Trophoblast cell (in vitro differentiated cells and primary cell): ENCODE data around the gene PLIN4.

Experiments
- DNase-seq, 2 donors: peaks; one replicate each; pipeline ENCODE4 v3.0.0-alpha.2; 2016
- H2AFZ ChIP-seq: 2 replicates; pipeline ENCODE4 v1.6.1; 2013; ENCODE audit warnings: low read length, moderate library complexity, mild to moderate bottlenecking; ENCODE audit not compliant: insufficient read depth, poor library complexity
- H2AK5ac ChIP-seq: 2 replicates; pipeline ENCODE4 v1.6.1; 2013; ENCODE audit warnings: mild to moderate bottlenecking, low read length
- H2BK120ac ChIP-seq: 2 replicates; pipeline ENCODE4 v1.6.1; 2013; ENCODE audit warnings: low read length, mild to moderate bottlenecking, moderate library complexity; ENCODE audit not compliant: insufficient read depth, poor library complexity
- H2BK12ac ChIP-seq: 2 replicates; pipeline ENCODE4 v1.6.1; 2013; ENCODE audit warnings: mild to moderate bottlenecking, low read length, moderate library complexity
- H2BK5ac ChIP-seq: 2 replicates; pipeline ENCODE4 v1.6.1; 2013; ENCODE audit warnings: low read length, low read depth, moderate library complexity, mild to moderate bottlenecking; ENCODE audit not compliant: poor library complexity
- H3K14ac ChIP-seq: 2 replicates; pipeline ENCODE4 v1.6.1; 2013; ENCODE audit warnings: mild to moderate bottlenecking, low read length
- H3K18ac ChIP-seq: 2 replicates; pipeline ENCODE4 v1.6.1; 2013; ENCODE audit warnings: mild to moderate bottlenecking, low read length
- H3K23ac ChIP-seq: 2 replicates; pipeline ENCODE4 v1.6.1; 2013; ENCODE audit warnings: low read length
- H3K27ac ChIP-seq: 2 replicates; pipeline ENCODE4 v1.5.1; 2013; ENCODE audit warnings: low read depth, mild to moderate bottlenecking, inconsistent platforms, low read length, moderate library complexity
- H3K27me3 ChIP-seq: 2 replicates; pipeline ENCODE4 v1.6.1; 2013; ENCODE audit warnings: inconsistent platforms, mild to moderate bottlenecking, low read length, moderate library complexity; ENCODE audit not compliant: insufficient read depth
- H3K36me3 ChIP-seq, 2 experiments: 1 replicate in 1 of 2; 2 replicates in 1 of 2; pipeline ENCODE4 v1.6.1; 2013; ENCODE audit warnings: low read length in 2 of 2, mild to moderate bottlenecking in 2 of 2, moderate library complexity in 1 of 2; ENCODE audit not compliant: insufficient read depth in 2 of 2, control insufficient read depth in 1 of 2
- H3K4ac ChIP-seq: 2 replicates; pipeline ENCODE4 v1.6.1; 2013; ENCODE audit warnings: low read depth, mild to moderate bottlenecking, low read length, moderate library complexity
- H3K4me1 ChIP-seq, 2 experiments: 1 replicate in 1 of 2; 2 replicates in 1 of 2; pipeline ENCODE4 v1.6.1; 2013; ENCODE audit warnings: low read length in 2 of 2, mild to moderate bottlenecking in 2 of 2, moderate library complexity in 1 of 2; ENCODE audit not compliant: insufficient read depth in 2 of 2, control insufficient read depth in 1 of 2
- H3K4me2 ChIP-seq: 2 replicates; pipeline ENCODE4 v1.6.1; 2013; ENCODE audit warnings: inconsistent platforms, mild to moderate bottlenecking, low read length, moderate library complexity
- H3K4me3 ChIP-seq: 2 replicates; pipeline ENCODE4 v1.5.1; 2013; ENCODE audit warnings: mild to moderate bottlenecking, low read depth, low read length, inconsistent platforms
- H3K79me1 ChIP-seq: one replicate; pipeline ENCODE4 v1.6.1; 2013; ENCODE audit warnings: low read length
- H3K79me2 ChIP-seq: 2 replicates; pipeline ENCODE4 v1.6.1; 2013; ENCODE audit warnings: low read length, mild to moderate bottlenecking; ENCODE audit not compliant: control insufficient read depth, insufficient read depth, poor library complexity
- H3K9ac ChIP-seq: 2 replicates; pipeline ENCODE4 v1.6.1; 2013; ENCODE audit warnings: mild to moderate bottlenecking, low read length
- H3K9me3 ChIP-seq: 2 replicates; pipeline ENCODE4 v1.6.1; 2013; ENCODE audit warnings: low read depth, mild to moderate bottlenecking, control low read depth, inconsistent platforms, low read length; ENCODE audit not compliant: insufficient read depth
- H4K12ac ChIP-seq: 2 replicates; pipeline ENCODE4 v1.6.1; 2013; ENCODE audit warnings: low read depth, mild to moderate bottlenecking, low read length, moderate library complexity
- H4K8ac ChIP-seq: 2 replicates; pipeline ENCODE4 v1.6.1; 2013; ENCODE audit warnings: low read depth, mild to moderate bottlenecking, low read length, moderate library complexity
- H4K91ac ChIP-seq: one replicate; pipeline ENCODE4 v1.6.1; 2013; ENCODE audit warnings: low read depth, mild to moderate bottlenecking, low read length, moderate library complexity
- WGBS: extraction: QIAGEN DNeasy Blood & Tissue Kit; methylation state at CpG from one replicate; pipeline ENCODE4 v1.1.7; 2013; ENCODE audit warnings: missing lambda C conversion rate; ENCODE audit not compliant: insufficient read length, insufficient coverage; ENCODE audit errors: extremely low coverage; 5-methylcytosine and 5-hydroxymethylcytosine counted together

PLIN4 gene

DNA sequence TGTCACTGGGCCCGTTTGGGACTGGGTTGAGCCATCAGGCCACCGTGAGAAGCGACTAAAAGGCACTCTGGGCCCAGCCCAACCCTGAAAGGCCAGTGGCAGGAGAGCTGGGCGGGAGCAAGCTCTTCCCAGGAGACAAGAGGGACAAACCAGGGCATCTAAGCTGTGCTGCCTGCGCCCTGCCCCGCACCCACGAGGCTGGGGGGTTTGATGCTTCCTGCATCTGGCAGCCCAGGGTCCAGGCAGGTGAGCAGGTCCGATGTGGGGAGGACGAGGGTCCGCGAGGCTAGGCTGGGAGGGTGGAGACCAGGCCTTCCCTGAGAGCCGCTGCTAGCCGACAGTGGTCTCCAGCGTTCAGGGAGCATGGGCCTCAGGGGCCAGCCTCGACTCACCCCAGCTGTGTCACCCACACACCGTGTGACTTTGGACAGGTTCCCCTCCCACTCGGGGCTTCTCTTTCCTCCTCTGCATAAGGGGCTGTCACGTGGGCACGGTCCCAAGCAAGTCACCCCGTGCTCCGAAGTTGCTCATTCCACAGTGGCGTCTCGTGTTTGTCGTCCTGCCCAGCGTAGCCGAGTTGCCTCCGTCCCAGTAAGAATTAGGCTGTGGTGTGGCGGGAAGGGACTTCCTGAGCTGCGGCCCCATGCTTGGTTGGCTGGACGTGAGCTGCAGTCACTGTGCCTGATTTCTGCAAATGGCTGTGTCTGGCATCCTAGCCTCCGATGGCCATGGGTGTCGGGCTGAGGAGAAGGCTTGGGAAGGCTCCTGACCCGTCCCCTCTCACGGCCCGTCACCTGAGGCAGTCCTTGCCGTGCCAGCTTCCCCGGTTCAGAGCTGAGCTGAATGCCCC lies 15.8 kb downstream of the PLIN4 start:
- no peak for DNase-seq
- no peak overlapping the region for H3K23ac ChIP-seq
- no CpG with 5 or more reads among the region's 37 CpGs for WGBS
- no peak overlapping the region for H3K18ac ChIP-seq
- no peaks in the 10 kb centered on the region for H3K9me3 ChIP-seq
- H3K27me3 ChIP-seq, result no peaks in the 10 kb centered on the region
- no peak overlapping the region for H2BK120ac ChIP-seq
- H2AK5ac ChIP-seq, result no peak overlapping the region
- H2BK5ac ChIP-seq, result no peak overlapping the region
- no peaks in the 10 kb centered on the region for H3K4me1 ChIP-seq
- no peak overlapping the region for H4K12ac ChIP-seq
- H2BK12ac ChIP-seq, result no peak overlapping the region
- peaks cover 76 to 78% of the 10 kb centered on the region in 2 experiments for H3K36me3 ChIP-seq
- H3K4me3 ChIP-seq, result no peak overlapping the region
- no peak overlapping the region for H4K91ac ChIP-seq
- no peak overlapping the region for H3K4me2 ChIP-seq
- no peaks in the 10 kb centered on the region for H3K79me1 ChIP-seq
- no peak overlapping the region for H3K9ac ChIP-seq
- H3K4ac ChIP-seq, result no peak overlapping the region
- H3K14ac ChIP-seq, result no peak overlapping the region
- no peak overlapping the region for H4K8ac ChIP-seq
- no peaks in the 10 kb centered on the region for H3K79me2 ChIP-seq
- H3K27ac ChIP-seq, result no peak overlapping the region
- no peak overlapping the region for H2AFZ ChIP-seq

DNA sequence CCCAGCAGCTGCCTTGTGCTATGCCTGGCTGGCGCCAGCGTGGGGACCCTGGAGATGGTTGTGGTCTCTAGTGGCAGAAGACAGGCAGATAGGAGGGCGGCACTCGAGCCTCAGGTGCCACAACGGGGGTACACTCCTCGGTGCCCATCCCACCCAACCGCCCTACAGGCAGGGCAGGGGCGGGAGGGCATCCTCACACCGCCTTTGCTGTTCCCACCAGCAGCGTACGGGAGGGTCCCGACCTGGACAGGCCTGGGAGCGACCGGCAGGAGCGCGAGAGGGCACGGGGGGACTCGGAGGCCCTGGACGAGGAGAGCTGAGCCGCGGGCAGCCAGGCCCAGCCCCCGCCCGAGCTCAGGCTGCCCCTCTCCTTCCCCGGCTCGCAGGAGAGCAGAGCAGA lies 16.6 kb downstream of the PLIN4 start:
- Histone ChIP-seq H3K4me2 (no peak overlapping the region), H2BK5ac (no peak overlapping the region), H3K36me3 (peaks cover 77 to 84% of the 10 kb centered on the region in 2 experiments), H2AFZ (no peak overlapping the region), H4K12ac (no peak overlapping the region), H3K4ac (no peak overlapping the region), H3K27me3 (no peaks in the 10 kb centered on the region), H3K4me3 (no peak overlapping the region), H3K9me3 (no peaks in the 10 kb centered on the region), H3K9ac (no peak overlapping the region), H3K79me1 (no peaks in the 10 kb centered on the region), H3K27ac (no peak overlapping the region), H2BK120ac (no peak overlapping the region), H4K8ac (no peak overlapping the region), H2BK12ac (no peak overlapping the region), H3K14ac (no peak overlapping the region), H4K91ac (no peak overlapping the region), H3K18ac (no peak overlapping the region), H3K79me2 (no peaks in the 10 kb centered on the region), H3K23ac (no peak overlapping the region), H3K4me1 (no peaks in the 10 kb centered on the region), H2AK5ac (no peak overlapping the region)
- no CpG with 5 or more reads among the region's 25 CpGs for WGBS
- no peak for DNase-seq

DNA sequence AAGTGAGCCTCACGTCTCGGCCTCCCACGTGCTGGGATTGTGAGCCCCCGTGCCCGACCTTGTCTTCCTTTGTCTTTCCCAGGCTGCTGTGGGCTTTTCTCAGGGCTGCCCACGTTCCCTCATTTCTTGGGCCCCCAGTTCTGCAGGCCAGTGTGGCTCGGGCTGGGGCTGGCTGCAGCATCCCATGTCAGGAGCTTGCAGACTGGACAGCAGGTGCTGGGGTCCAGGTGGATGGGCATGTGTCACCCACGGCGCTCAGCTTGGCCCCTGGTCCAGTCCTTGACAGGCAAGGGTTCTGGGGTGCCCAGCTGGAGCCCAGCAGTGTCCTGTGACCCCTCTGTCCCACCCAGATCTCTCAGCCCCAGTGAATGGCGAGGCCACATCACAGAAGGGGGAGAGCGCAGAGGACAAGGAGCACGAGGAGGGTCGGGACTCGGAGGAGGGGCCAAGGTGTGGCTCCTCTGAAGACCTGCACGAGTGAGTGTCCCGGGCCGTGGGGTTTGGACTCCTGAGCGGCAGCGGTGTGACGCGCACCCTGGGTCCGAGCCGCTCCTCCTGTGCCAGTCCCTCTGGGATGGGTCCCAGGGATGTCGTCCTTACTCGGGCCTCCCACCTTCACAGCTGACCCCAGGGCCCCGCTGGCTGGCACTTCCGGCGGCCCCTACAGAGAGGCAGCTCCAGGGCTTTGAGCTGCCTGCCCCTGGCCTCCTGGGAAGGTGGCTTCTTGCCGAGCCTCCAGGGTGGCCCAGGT lies 17.3 kb downstream of the PLIN4 start:
- H2AFZ ChIP-seq, result no peak overlapping the region
- no peak overlapping the region for H2AK5ac ChIP-seq
- H2BK12ac ChIP-seq, result no peak overlapping the region
- H4K91ac ChIP-seq, result no peak overlapping the region
- no peak overlapping the region for H4K8ac ChIP-seq
- H3K23ac ChIP-seq, result no peak overlapping the region
- H3K9me3 ChIP-seq, result no peaks in the 10 kb centered on the region
- no peak overlapping the region for H4K12ac ChIP-seq
- H2BK120ac ChIP-seq, result no peak overlapping the region
- no peak overlapping the region for H3K4ac ChIP-seq
- H3K4me1 ChIP-seq, result no peaks in the 10 kb centered on the region
- WGBS, result no CpG with 5 or more reads among the region's 29 CpGs
- H3K79me1 ChIP-seq, result no peaks in the 10 kb centered on the region
- no peaks in the 10 kb centered on the region for H3K27me3 ChIP-seq
- H3K36me3 ChIP-seq, result peaks cover 79 to 90% of the 10 kb centered on the region in 2 experiments
- no peak overlapping the region for H2BK5ac ChIP-seq
- H3K4me2 ChIP-seq, result no peak overlapping the region
- H3K4me3 ChIP-seq, result no peak overlapping the region
- no peak overlapping the region for H3K9ac ChIP-seq
- H3K14ac ChIP-seq, result no peak overlapping the region
- H3K18ac ChIP-seq, result no peak overlapping the region
- H3K79me2 ChIP-seq, result no peaks in the 10 kb centered on the region
- no peak for DNase-seq
- no peak overlapping the region for H3K27ac ChIP-seq

DNA sequence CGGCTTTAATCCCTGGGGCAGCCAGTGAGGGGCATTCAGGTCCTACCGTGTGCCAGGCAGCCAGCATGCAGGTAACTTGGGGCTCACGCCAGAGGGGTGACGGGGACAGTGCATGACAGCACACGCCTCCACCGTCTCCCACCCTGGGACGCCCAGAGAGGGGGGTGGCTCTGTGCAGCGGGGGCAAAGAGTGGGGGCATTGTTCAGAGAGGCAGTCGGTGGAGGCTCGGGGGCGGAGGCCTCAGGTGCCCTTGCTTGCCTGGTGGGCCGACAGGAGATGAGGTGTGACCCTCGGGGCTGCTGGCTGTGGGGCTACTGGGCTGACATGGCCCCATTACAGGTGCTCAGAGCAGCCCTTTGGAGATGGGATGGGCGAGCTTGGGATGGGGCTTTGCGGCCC lies 18.4 kb downstream of the PLIN4 start:
- Histone ChIP-seq H3K27me3 (no peaks in the 10 kb centered on the region), H3K4me2 (no peak overlapping the region), H3K23ac (no peak overlapping the region), H3K27ac (no peak overlapping the region), H3K9me3 (no peaks in the 10 kb centered on the region), H2BK12ac (no peak overlapping the region), H4K91ac (no peak overlapping the region), H4K8ac (no peak overlapping the region), H3K4me1 (no peaks in the 10 kb centered on the region), H3K4me3 (no peak overlapping the region), H2BK5ac (no peak overlapping the region), H3K36me3 (peaks cover 75 to 87% of the 10 kb centered on the region in 2 experiments), H4K12ac (no peak overlapping the region), H3K4ac (no peak overlapping the region), H3K79me2 (no peaks in the 10 kb centered on the region), H2BK120ac (no peak overlapping the region), H2AFZ (no peak overlapping the region), H3K9ac (no peak overlapping the region), H3K79me1 (no peaks in the 10 kb centered on the region), H3K14ac (no peak overlapping the region), H3K18ac (no peak overlapping the region), H2AK5ac (no peak overlapping the region)
- DNase-seq, result no peak
- WGBS, result no CpG with 5 or more reads among the region's 15 CpGs
